ENCODE data around the gene EIF6.

The EIF6 gene

DNA sequence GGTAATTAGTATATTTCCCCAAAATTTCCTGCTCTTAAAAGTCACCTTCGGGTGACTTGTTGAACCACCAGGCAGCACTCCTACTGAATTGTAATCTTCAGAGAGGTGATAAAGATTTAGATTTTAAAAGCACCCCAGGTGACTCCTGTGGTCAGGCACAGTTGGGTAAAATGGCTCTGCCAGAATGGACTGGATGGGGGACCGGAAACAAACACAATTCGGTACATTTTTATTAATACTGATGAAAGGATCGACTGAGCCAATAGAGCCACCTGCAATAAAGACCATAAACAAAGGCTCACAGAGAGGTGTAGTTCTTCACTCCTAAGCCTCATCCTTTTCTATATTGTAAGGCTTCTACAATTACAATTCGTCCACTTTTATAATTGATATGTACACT, 27.2 kb upstream of the EIF6 start:
- no peak for DNase-seq

DNA sequence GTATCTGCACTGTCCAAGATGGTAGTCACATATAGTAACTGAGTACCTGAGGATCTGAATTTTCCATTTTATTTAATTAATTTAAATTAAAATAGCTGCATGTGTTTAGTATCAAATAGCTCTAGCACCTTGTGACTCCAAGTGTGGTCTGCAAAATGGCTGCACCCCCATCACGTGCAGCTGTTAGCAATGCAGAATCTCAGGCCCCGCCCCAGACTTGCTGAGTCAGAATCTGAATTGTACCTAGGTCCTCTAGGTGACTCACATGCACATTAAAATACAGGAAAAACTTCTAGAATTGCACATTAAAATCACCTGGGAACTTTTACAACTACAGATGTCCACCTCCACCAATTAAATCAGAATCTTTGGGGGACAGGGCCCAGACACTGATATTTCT, 26.8 kb upstream of the EIF6 start:
- no peak for DNase-seq

DNA sequence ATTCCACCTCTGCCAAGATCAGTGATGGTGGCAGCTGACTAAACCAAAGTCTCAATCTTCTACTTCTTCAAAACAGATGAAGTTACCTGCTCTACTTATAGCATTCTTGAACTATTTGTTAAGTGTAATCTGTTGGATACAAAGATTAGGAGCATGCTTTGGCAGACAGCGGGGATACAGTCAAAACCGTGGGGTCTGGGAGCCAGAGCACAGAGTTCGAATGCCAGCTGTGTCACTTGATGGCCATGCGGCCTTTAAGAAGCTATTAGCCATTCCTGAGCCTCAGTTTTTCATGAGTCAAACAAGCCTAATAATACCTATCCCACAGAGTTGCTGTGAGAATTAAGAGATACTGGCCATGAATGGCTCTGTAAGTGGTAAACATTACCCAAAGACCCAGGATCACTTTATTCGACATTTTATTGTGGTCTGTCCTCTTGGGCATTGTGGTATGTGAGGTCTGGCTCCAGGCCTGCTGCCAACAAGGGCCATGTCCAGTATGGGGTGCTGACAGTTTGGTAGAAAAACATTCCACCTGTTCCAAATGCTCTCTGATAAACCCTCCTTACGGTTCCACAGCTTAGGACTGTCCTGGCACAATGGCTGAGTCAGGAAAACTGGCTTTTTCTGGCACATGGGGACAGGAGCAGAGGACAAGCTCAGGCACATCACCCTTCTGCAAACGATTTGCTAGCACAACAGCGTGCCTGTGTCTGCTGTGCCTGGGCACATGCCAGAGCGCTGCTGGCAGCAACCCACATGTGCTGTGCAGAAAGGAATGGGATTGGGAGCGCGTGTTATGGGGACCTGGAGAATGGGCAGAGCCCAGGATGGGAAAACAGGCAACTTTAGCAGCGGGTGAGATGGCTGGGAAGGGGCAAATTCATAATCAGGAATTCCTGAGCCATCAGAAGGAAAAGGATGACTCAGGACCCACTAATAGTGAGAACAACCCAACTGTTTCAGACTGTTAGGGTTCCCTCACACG, 23.4 kb upstream of the EIF6 start:
- no peak for DNase-seq

DNA sequence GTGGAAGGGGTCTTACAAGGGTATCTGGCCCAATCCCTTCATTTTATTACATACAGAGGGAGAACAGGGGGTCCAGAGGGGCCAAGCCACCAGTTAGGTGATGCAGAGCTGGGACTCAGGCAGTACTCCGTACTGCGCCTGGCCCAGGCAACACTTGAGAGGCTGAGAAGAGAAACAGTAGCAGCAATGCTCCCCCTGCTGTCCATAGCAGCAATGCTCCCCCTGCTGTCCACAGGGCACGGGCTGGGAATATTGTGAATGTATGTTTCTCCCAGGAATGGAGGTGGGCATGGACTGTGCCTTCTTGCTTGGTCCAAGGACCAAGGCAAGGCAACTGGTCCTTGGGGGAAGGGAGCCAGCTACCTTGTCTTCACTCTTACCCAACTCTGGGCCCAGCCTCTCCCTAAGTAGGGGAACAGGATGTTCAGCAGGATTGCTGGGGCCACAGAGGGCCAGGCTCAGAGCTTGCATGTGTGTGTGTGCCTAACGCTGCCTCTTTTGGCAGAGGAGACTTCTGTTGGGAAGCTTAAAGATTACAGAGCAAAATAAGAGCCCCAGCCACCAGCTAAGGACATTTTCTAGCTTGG, 22.5 kb upstream of the EIF6 start:
- peak; percentile 5 for DNase-seq

DNA sequence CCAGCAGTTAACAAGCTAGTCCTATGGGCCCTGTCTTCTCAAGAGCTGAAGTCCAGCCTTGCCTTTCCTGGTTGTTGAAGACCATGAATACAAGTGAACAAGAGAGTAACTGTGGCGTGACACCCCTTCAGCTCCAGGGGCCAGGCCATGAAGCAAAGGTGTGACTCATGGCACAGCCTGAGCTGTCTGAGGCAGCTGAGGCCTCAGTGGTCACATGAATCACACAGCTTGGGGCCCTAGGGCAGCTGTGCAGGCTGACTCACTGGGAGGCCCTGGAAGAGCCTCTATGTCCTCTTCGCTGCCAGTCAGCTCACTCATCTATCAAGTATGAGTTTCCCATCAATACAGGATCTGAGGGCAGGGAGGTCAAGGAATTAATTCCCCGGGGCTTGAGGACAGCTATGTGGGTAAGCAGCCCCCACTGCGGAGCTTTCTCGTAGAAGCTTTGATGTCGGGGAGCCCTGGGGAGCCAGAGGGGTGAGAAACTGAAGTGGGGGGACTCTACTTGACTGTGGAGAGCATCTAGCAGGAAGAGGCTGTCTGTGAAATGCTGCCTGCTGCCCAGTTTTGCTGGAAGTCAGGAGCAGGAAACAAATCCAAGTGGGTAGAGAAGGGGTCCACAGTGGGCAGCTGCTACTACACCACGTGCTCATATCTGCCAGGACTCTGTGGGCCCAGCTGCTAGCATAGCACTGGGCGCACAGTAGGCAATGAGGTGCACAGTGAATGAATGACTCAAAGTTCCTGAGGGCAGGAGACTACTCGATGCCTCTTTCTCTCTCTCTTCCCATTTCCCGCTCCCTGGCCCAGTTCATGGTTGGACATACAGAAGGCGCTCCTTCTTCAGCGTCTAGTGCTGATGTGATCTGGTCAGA, 21.3 kb upstream of the EIF6 start:
- no peak for DNase-seq

DNA sequence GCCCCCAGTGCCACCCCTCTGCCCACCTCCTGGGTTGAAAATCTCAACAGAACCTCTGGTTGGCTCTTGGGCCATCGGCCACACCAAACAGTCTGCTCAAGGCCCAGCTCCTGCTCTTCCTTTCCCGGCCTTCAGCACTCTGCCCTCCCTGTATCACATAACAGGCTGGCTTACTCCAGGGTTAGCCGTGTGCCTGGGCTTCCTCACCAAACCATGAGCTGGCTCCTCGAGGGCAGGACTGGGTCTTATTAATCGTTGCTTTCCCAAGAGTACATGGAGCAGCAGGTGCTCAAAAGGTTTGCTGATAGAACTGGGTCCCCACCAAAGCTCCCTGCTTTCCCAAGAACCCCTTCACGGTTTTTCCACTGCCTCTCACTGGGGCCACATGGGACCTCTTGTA, 20.4 kb upstream of the EIF6 start:
- DNase-seq, result no peak

DNA sequence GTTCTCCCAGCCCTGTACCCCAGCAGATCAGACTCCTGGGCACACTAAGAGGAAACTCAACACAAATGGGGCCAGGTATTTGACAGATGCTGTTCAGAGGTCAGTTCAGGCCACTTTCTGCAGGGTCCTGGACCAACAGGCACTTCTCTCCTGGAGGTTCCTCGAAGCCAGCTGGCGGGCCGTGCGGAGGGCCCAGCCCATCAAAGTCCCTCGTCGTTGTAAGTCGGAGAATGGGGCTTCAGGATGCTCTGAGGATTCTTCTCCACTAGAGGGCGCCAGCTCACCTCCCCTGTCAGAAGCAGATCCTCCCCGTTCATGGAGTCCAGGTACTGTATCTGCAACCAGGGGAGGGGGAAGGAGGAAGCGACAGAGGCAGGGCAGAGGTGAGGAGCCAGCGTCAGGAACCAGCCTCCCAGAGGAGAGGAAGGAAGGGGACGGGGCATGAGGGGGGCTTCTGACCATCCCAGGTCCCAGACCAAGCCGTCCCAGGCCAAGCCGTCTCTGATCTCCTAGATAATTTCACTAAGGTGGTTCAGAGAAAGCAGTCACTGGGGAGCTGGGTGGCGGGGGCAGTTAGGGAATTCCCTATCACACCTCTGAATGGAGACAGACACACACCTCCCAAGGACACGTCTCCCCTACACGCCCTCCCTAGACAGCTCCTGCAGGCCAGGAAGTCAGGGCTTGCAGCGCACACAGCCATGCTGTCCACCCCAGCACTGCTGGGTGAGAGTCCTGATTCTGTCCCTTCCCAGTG, 19.3 kb upstream of the EIF6 start:
- peak; percentile 89 for DNase-seq

DNA sequence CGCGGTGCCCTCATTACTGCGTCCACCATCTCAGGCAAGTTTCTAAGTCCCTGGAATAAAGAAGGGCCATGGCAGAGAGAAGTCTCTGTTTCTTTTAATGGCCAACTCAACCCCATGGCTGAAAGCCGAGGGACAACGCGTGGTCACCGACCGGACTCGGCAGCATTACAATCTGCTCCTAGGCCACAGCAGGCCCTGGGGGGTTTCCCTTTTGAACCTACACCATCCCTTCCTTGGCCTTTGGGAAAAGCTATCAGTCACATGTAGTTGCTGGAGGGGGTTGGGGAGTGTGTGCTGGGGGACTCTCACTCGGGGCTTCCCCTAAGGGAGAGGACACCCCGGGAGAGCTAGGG, 18.8 kb upstream of the EIF6 start:
- no peak for DNase-seq

DNA sequence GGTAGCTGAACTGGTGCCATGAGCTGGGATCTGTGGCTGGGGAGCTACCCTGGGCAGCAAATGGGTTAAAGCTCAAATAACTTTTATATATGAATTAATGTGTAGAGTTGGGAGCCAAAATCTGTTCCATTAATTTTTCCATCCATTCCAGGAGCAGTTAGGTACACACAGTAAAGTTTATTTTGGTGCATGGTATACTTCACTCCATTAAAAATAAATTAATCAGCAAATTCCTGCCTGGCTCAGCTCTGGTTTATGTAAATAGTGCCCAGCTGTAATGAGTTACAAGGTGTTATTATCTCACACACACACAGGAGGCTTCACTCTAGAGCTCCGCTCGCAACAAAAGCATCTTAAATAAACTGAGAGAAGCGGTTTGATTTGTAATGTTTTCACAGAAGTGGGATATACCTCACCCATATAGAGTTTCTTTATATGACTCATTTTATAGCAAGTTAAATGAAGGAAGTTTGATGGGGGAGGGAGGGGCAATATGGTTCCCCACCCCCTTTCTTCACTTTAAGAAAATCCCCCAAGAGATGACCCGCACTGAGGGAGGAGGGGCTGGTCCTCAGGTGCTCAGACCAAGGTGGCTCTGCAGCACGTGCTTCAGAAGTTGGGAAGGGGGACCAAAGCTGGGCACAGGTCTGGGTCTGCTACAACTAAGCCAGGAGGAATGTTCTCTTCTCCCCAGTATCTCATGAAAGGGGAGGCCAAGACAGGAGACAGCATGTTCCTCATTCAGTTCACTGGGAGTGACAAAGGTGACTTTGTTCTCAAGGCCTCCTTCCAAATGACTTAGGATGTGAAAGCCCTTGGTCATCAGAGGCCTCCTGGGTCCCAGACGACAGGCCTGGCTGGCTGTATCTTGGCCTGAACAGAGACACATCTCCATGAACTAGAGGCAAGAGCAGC, 18.1 kb upstream of the EIF6 start:
- no peak for DNase-seq

DNA sequence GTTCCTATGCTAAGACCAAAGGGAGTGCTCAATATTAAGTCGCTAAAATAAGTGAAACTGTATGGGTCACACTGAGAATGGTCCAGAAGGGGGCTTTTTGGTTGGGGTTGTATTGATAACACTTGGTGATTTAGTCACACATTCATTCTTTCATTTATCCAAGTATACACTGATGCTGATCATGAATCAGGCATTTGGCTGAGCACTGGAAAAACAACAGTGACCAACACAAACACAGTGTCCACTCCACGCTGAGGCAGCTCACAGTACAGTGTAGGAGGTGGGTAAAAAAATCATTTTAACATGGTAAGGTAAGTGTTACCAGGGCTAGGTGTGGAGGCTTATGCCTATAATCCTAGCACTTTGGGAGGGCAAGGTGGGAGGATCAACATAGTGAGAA, 16.9 kb upstream of the EIF6 start:
- DNase-seq, result no peak

DNA sequence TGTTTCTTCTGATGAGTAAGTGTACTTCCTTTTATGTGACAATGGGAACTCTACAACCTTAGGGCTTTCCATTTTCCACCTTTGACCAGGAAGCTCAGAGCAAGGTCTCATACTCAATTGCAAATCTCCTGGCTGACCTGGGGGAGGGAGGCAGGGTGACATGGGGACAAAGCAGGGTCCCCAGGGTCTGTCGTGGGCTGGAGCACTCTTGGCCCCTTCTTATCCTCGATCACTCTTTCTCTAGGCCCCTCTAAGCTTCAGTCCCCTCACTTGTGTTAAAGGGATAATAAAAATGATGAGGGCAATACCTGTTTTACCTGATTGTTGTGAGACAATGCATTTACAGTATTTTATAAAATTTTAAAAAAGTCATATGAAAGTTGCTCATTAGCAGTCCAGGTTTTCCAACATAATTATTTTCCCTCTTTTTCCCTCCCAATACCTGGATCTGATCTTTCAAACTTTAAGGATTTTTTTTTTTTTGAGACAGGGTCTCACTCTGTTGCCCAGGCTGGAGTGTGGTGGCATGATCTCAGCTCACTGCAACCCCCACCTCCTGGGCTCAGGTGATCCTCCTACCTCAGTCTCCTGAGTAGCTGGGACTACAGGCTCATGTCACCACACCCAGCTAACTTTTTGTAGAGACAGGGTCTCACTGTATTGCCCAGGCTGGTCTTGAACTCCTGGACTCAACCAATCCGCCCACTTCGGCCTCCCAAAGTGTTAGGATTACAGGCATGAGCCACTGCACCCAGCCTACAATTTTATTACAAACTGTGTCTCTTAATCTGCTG, 16.1 kb upstream of the EIF6 start:
- no peak for DNase-seq

DNA sequence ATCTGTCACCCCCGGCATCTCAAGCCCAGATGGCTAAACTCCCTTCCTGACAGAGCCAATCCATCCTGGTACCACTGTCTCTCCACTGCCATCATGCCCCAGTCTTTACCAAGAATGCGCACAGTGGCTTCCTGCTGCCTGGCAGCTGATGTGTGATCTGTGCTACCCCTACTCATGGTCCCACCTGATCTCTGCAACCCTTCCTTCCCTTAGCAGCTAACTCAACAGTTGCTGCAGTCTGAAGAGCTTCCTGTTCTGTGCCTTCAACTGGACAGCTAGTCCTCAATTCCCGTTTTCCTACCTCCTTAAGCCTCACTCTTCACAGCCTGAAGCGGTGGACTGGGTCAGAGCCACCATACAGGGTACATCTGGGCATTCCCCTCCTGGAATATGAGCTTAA, 15.2 kb upstream of the EIF6 start:
- no peak for DNase-seq

DNA sequence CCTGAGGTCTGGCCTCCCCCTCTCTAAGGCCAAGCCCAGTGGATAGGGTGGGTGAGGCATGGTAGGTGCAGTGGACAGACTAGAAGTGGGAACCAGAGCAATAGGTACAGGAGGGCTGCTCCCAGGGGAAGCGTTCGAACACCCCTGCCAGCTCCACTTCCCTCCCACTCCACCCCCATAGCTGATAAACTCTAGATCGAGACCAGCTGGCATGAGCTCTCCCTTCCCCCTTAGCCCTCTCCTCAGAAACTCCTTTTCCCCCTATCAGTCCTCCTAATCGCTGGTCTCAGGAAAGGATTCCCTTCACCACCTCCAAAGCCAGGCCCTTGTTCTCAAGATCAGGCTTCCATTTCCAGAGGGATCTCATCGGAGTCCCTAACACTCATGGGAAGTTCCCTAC, 13.7 kb upstream of the EIF6 start:
- DNase-seq, result no peak

DNA sequence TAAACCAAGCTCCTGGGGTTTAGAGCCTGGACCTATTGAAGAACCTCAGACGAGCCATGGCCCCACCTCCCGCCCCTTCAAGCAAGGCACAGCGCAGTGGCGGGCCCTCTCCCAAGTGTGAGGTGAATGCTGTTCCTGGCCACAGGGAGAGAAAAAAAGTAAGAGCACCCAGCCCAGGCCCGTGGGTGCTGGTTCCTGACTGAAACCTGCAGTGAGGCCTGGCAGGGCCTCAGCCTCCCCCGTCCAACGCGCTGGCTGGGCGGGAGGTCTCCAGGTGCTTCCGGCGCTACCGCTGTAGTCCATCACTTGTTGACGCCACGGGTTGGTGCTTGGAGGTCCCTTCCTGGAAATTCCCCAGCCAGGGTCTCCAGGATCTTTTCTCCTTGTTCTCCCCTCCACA, 13.2 kb upstream of the EIF6 start:
- no peak for DNase-seq

DNA sequence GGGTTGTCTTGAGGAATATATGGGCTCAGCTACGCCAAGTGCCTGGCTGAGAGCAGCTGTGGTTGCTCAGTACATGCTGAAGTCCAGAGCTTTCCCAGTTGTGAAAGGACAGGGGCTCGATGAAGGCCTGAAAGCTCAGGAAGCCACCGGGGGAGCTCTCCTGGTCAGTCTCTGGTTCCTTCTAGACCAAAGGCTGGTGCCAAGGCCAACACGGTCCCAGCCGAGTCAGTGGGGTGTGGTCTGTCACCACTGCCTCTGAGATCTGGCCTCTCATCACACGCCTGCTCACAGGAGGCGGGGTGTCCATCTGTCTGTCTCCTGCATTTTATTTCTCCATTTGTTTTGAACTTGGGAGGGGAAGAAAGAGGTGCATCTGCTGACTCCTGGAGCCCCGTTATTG, 12.6 kb upstream of the EIF6 start:
- no peak for DNase-seq

DNA sequence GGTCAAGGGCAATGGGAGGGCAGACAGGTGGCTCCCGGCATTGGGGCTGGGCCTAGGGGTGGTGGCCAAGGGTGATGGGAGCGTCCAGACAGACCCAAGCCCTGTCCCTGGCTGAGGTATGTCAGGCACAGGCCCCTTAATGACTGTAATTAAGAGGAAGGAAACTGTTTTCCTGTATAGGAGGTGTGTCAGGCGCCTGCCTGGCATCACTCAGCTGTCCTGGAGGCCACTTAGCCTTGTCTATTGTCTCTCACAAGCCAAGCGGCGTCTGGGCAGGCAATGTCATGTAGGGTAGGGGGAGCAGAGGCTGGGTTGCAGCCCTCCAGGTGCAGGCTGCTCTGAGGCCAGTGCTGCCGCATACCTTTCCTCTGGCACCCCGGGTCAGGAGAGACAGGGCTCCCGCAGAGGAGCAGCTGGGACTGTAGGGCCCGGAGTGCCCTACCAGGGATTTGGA, 11.6 kb upstream of the EIF6 start:
- DNase-seq, result no peak

DNA sequence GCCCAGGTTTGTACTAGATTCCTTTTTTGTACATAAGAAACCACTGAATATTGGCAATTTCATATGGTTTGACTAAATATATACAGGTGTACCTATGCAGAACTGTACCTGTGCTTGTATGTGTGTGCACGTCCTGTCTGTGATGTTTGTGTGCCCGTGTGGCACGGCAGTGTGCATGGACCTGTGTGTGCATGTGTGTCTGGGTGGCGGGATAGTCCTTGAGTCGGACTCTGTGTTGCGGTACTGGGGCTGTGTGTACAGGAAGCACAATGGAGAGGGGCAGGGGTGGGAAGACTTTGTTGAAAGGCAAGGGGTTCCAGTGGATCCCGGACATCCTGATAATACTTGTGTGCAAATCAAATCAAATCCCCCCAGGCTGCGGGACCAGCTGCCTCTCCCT, 11.1 kb upstream of the EIF6 start:
- DNase-seq, result no peak

DNA sequence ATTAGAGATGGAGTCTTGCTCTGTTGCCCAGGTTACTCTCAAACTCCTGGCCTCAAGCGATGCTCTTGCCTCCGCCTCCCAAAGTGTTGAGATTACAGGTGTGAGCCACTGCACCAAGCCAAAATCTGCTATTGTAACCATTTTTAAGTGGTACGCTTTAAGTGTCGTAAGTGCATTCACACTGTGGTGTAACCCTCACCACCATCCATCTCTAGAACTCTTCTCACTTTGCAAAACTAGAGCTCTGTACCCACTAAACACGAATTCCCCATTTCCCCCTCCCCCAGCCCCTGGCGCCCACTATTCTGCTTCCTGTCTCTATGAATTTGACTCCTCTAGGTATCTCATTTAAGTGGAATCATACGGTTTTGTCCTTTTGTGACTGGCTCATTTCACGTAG, 10.5 kb upstream of the EIF6 start:
- no peak for DNase-seq

DNA sequence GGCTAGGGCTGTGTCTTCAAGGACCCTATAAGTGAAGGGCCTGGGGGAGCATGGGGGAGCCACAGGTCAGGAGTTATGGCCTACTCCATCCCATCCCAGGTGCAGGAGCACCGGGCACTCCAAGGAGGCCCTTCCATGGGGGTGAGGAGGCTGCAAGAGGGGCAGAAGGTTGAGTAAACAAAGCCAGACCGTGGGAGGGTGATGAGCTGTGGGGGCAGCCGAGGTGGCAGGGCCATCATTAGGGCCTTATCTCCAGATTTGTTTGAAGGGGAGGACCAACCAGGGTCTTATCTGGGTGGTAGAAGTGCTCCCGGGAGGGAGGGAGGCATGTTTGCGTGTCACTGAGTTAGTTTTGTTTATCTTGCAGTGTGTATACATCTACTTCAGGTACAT, 9.7 kb upstream of the EIF6 start:
- no peak for DNase-seq

DNA sequence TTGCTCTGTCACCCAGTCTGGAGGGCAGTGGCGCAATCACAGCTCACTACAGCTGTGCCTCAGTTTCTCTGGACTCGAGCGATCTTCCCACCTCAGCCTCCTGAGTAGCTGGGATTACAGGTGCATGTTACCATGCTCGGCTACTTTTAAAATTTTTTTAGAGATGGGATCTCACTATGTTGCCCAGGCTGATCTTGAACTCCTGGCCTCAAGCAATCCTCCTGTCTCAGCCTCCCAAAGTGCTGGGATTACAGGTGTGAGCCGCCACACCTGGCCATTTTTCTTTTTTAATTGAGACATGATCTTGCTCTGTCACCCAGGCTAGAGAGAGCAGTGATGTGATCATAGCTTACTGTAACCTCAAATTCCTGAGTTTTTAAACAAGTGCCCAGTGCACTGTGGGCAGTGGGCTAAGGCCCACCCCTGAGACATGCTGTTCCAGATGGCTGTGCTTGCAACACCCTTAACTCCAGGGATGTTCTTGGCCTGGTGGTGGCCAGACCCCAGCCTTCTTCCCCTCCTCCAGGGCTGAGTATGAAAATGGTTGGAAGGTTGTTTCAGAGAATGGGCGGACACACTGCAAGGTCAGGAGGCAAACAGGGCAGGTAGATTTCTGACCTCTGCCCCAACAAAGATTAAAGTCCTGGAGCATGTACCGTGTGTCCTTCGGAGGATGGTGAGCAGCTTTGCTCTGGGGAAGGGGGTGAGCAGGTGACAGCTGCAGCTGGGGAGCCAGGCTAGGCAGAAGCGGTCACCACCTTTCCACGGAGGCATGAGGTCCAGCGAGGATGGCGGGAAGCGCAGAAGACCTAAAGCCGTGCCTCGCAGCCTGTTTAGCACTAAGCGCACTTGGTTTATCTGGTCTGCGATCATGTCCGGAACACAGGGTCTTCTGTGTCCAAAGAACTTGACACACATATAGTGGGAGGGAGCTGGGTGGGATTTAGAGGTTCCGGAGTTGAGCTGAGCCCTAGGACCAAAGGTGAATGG, 9.0 kb upstream of the EIF6 start:
- DNase-seq, result no peak
